Measurements from ENCODE around the gene CCDC141.

Gene CCDC141

DNA sequence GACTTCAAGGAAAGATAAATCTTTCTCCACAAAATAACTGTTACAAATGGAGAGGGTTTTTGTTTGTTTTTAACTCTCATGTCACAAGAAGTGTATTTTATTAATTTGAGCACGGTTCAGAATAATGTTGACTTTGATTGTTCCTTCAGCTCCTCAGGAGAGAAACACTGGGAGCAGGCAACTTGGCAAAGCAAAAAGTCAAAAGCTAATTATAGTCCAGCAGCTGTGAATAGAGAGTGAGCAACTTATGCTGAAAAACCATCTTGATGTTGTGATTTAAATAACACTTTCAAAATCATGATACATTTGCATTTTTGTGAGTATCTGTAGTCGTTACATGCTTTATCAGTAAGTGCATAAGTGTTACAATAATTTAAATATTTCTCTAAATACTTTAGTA is 205.2 kb downstream of the CCDC141 start:
- no peak overlapping the region for H3K4me2 ChIP-seq (ENCODE audit: insufficient read depth, low read length)
- peaks cover 3% of the 10 kb centered on the region for H3K27me3 ChIP-seq (ENCODE audit: insufficient read depth, low read length, poor library complexity)
- no peaks in the 10 kb centered on the region for H3K36me3 ChIP-seq (ENCODE audit: insufficient read depth, low read length)
- no peaks in the 10 kb centered on the region for H4K20me1 ChIP-seq (ENCODE audit: insufficient read depth, low read length)
- no peak for DNase-seq
- H3K4me3 ChIP-seq (ENCODE audit: low read depth in 1 of 2, low read length in 2 of 2): no peak overlapping the region
- H2AFZ ChIP-seq (ENCODE audit: low read depth, low read length): no peak overlapping the region
- H3K9ac ChIP-seq (ENCODE audit: low read depth, low read length): no peak overlapping the region
- H3K79me2 ChIP-seq (ENCODE audit: insufficient read depth, low read length): no peaks in the 10 kb centered on the region
- no peak for ATAC-seq (ENCODE audit: insufficient read depth, low read depth)
- H3K27ac ChIP-seq (ENCODE audit: low read length): no peak overlapping the region
- no peak for TF ChIP-seq EZH2 (IDR thresholded peaks at IDR 0.05; ENCODE audit: borderline replicate concordance, low read depth, low read length, severe bottlenecking)
- TF ChIP-seq, protein P1, sequence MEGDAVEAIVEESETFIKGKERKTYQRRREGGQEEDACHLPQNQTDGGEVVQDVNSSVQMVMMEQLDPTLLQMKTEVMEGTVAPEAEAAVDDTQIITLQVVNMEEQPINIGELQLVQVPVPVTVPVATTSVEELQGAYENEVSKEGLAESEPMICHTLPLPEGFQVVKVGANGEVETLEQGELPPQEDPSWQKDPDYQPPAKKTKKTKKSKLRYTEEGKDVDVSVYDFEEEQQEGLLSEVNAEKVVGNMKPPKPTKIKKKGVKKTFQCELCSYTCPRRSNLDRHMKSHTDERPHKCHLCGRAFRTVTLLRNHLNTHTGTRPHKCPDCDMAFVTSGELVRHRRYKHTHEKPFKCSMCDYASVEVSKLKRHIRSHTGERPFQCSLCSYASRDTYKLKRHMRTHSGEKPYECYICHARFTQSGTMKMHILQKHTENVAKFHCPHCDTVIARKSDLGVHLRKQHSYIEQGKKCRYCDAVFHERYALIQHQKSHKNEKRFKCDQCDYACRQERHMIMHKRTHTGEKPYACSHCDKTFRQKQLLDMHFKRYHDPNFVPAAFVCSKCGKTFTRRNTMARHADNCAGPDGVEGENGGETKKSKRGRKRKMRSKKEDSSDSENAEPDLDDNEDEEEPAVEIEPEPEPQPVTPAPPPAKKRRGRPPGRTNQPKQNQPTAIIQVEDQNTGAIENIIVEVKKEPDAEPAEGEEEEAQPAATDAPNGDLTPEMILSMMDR (IDR thresholded peaks at IDR 0.05; ENCODE audit: borderline replicate concordance, extremely low read depth, low read length, poor library complexity, severe bottlenecking): no peak
- no peaks in the 10 kb centered on the region for H3K9me3 ChIP-seq (ENCODE audit: insufficient read depth, low read length, severe bottlenecking)
- H3K4me1 ChIP-seq (ENCODE audit: insufficient read depth, low read length): no peaks in the 10 kb centered on the region

DNA sequence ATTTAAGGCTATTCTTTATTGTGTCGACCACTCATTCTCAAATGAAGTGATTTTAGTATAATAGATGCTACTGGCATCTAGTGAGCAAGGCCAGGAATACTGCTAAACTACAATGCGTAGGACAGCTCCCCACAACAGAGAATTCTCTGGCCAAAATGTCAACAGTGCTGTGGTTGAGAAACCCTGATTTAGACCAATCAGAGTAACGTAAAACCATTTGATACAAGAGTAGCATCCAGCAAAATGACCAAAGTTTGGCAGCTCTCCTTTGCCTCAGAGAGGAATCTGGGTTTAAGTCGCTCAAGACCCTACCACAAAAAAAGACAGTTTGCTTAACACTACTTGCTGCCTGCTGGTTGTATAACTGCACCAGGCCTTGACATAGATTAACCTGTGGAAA is 205.7 kb downstream of the CCDC141 start:
- Histone ChIP-seq H3K27ac (ENCODE audit: low read length) (no peak overlapping the region), H3K4me1 (ENCODE audit: insufficient read depth, low read length) (no peaks in the 10 kb centered on the region), H3K4me2 (ENCODE audit: insufficient read depth, low read length) (no peak overlapping the region), H3K9me3 (ENCODE audit: insufficient read depth, low read length, severe bottlenecking) (no peaks in the 10 kb centered on the region), H3K27me3 (ENCODE audit: insufficient read depth, low read length, poor library complexity) (peaks cover 3% of the 10 kb centered on the region), H3K9ac (ENCODE audit: low read depth, low read length) (no peak overlapping the region), H3K36me3 (ENCODE audit: insufficient read depth, low read length) (no peaks in the 10 kb centered on the region), H3K79me2 (ENCODE audit: insufficient read depth, low read length) (no peaks in the 10 kb centered on the region), H3K4me3 (ENCODE audit: low read depth in 1 of 2, low read length in 2 of 2) (no peak overlapping the region), H2AFZ (ENCODE audit: low read depth, low read length) (no peak overlapping the region), H4K20me1 (ENCODE audit: insufficient read depth, low read length) (no peaks in the 10 kb centered on the region)
- no peak for TF ChIP-seq EZH2 (IDR thresholded peaks at IDR 0.05; ENCODE audit: borderline replicate concordance, low read depth, low read length, severe bottlenecking)
- TF ChIP-seq, protein P1 (IDR thresholded peaks at IDR 0.05; ENCODE audit: borderline replicate concordance, extremely low read depth, low read length, poor library complexity, severe bottlenecking): no peak
- ATAC-seq (ENCODE audit: insufficient read depth, low read depth) (no peak), DNase-seq (no peak)

DNA sequence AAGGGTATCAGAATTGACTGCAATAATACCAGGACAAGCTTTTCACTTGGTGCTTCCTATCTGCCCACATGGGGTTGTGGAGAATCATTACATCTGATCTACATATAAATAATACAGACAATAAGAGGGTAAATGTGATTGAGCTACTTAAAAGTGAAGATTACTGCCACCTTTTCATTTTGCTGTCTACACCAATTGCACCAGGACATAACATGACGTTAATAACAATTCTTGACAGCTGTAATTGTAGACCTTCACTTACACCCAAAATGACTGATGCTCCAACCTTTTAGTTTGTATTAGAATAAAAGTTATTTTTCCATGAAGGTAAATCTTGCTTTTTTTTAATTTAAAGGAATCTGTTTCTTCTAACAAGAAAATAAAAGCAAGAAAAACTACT is 206.2 kb downstream of the CCDC141 start:
- Histone ChIP-seq H2AFZ (ENCODE audit: low read depth, low read length) (no peak overlapping the region), H3K27ac (ENCODE audit: low read length) (no peak overlapping the region), H3K4me3 (ENCODE audit: low read depth in 1 of 2, low read length in 2 of 2) (no peak overlapping the region), H3K36me3 (ENCODE audit: insufficient read depth, low read length) (no peaks in the 10 kb centered on the region), H3K4me2 (ENCODE audit: insufficient read depth, low read length) (no peak overlapping the region), H3K4me1 (ENCODE audit: insufficient read depth, low read length) (no peaks in the 10 kb centered on the region), H4K20me1 (ENCODE audit: insufficient read depth, low read length) (no peaks in the 10 kb centered on the region), H3K9me3 (ENCODE audit: insufficient read depth, low read length, severe bottlenecking) (no peaks in the 10 kb centered on the region), H3K79me2 (ENCODE audit: insufficient read depth, low read length) (no peaks in the 10 kb centered on the region), H3K27me3 (ENCODE audit: insufficient read depth, low read length, poor library complexity) (peaks cover 4% of the 10 kb centered on the region), H3K9ac (ENCODE audit: low read depth, low read length) (no peak overlapping the region)
- TF ChIP-seq, protein P1 (IDR thresholded peaks at IDR 0.05; ENCODE audit: borderline replicate concordance, extremely low read depth, low read length, poor library complexity, severe bottlenecking): no peak
- TF ChIP-seq EZH2 (IDR thresholded peaks at IDR 0.05; ENCODE audit: borderline replicate concordance, low read depth, low read length, severe bottlenecking): no peak
- ATAC-seq (ENCODE audit: insufficient read depth, low read depth) (no peak), DNase-seq (no peak)

DNA sequence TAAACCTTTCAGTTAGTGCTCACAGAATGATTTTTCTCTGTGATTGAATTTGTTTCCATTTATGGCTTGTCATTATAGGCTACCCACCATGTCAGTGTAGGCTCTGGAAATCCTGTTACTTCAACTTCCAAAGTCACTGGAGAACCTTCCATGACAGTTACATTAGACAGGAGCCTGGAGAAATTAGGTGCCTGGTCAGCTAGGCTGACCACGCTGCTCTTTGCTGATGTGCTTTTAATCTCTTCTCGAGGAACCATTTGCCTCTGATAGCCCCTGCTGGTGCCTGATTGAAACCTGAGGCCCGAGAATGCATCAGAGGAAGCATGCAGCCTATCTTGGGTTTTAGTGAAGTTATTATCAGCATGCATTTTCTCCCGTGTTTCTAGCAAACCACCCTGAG is 213.1 kb downstream of the CCDC141 start:
- Histone ChIP-seq H3K9me3 (ENCODE audit: insufficient read depth, low read length, severe bottlenecking) (no peaks in the 10 kb centered on the region), H3K4me1 (ENCODE audit: insufficient read depth, low read length) (no peaks in the 10 kb centered on the region), H3K4me2 (ENCODE audit: insufficient read depth, low read length) (no peak overlapping the region), H3K27me3 (ENCODE audit: insufficient read depth, low read length, poor library complexity) (peaks cover 8% of the 10 kb centered on the region), H3K79me2 (ENCODE audit: insufficient read depth, low read length) (no peaks in the 10 kb centered on the region), H3K4me3 (ENCODE audit: low read depth in 1 of 2, low read length in 2 of 2) (no peak overlapping the region), H3K36me3 (ENCODE audit: insufficient read depth, low read length) (no peaks in the 10 kb centered on the region), H4K20me1 (ENCODE audit: insufficient read depth, low read length) (no peaks in the 10 kb centered on the region), H3K9ac (ENCODE audit: low read depth, low read length) (no peak overlapping the region), H2AFZ (ENCODE audit: low read depth, low read length) (no peak overlapping the region), H3K27ac (ENCODE audit: low read length) (no peak overlapping the region)
- DNase-seq (no peak), ATAC-seq (ENCODE audit: insufficient read depth, low read depth) (no peak)
- no peak for TF ChIP-seq EZH2 (IDR thresholded peaks at IDR 0.05; ENCODE audit: borderline replicate concordance, low read depth, low read length, severe bottlenecking)
- TF ChIP-seq, protein P1 (IDR thresholded peaks at IDR 0.05; ENCODE audit: borderline replicate concordance, extremely low read depth, low read length, poor library complexity, severe bottlenecking): no peak
